ENCODE results near the gene NRIP2. TPM values are rescaled to one million over a fixed set of nuclear protein-coding genes. Genes with fewer than 3 reads are reported as not detected.

NRIP2 gene
- total RNA-seq, 2 experiments from 2014 or later = not detected

- no peaks in the 10 kb centered on the region for H3K4me1 ChIP-seq (ENCODE audit: insufficient read depth, low read length, poor library complexity, severe bottlenecking)
- H3K79me2 ChIP-seq (ENCODE audit: insufficient read depth, low read depth, low read length) = no peaks in the 10 kb centered on the region
- CTCF ChIA-PET (ENCODE audit: unreplicated experiment) = no interaction called here
- no peak overlapping the region for H2AFZ ChIP-seq (ENCODE audit: low read length)
- H3K9me2 ChIP-seq (ENCODE audit: insufficient read depth, low read length) = no peaks in the 10 kb centered on the region
- no peak for DNase-seq (ENCODE audit: low spot score)
- POLR2A ChIA-PET = no interaction called here
- H4K20me1 ChIP-seq (ENCODE audit: insufficient read depth, low read length) = no peaks in the 10 kb centered on the region
- no peak overlapping the region for H3K4me3 ChIP-seq (ENCODE audit: low read depth, low read length, poor library complexity, severe bottlenecking)
- H3K4me2 ChIP-seq (ENCODE audit: low read length) = no peak overlapping the region
- intact Hi-C loops (cut with micrococcal nuclease; ENCODE audit: unreplicated experiment) = no loop called here
- no TSS peak for BruUV-seq (replicated peaks)
- no peak for TF ChIP-seq EZH2phosphoT487 (IDR thresholded peaks at IDR 0.05; ENCODE audit: borderline replicate concordance, low read depth, low read length)
- TF ChIP-seq, protein P1, sequence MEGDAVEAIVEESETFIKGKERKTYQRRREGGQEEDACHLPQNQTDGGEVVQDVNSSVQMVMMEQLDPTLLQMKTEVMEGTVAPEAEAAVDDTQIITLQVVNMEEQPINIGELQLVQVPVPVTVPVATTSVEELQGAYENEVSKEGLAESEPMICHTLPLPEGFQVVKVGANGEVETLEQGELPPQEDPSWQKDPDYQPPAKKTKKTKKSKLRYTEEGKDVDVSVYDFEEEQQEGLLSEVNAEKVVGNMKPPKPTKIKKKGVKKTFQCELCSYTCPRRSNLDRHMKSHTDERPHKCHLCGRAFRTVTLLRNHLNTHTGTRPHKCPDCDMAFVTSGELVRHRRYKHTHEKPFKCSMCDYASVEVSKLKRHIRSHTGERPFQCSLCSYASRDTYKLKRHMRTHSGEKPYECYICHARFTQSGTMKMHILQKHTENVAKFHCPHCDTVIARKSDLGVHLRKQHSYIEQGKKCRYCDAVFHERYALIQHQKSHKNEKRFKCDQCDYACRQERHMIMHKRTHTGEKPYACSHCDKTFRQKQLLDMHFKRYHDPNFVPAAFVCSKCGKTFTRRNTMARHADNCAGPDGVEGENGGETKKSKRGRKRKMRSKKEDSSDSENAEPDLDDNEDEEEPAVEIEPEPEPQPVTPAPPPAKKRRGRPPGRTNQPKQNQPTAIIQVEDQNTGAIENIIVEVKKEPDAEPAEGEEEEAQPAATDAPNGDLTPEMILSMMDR (conservative IDR thresholded peaks at IDR 0.05; ENCODE audit: low read length) = no peak
- peaks cover 56% of the 10 kb centered on the region for H3K36me3 ChIP-seq (ENCODE audit: insufficient read depth, low read length)
- H3K27ac ChIP-seq (ENCODE audit: low read depth, low read length, poor library complexity, severe bottlenecking) = no peak overlapping the region
- H3K9me3 ChIP-seq (ENCODE audit: low read length) = no peaks in the 10 kb centered on the region
These were observed 5.6 kb downstream of the NRIP2 start for GRCh38 chr12:2829275-2829674.

GRCh38 chr12:2826721-2827515 is 7.9 kb downstream of the NRIP2 start:
- H3K9me2 ChIP-seq (ENCODE audit: insufficient read depth, low read length) = no peaks in the 10 kb centered on the region
- H4K20me1 ChIP-seq (ENCODE audit: insufficient read depth, low read length) = no peaks in the 10 kb centered on the region
- no TSS peak for BruUV-seq (replicated peaks)
- H3K36me3 ChIP-seq (ENCODE audit: insufficient read depth, low read length) = peaks cover 80% of the 10 kb centered on the region
- TF ChIP-seq, protein P1 (conservative IDR thresholded peaks at IDR 0.05; ENCODE audit: low read length) = no peak
- TF ChIP-seq EZH2phosphoT487 (IDR thresholded peaks at IDR 0.05; ENCODE audit: borderline replicate concordance, low read depth, low read length) = no peak
- intact Hi-C loops (cut with micrococcal nuclease; ENCODE audit: unreplicated experiment) = no loop called here
- H2AFZ ChIP-seq (ENCODE audit: low read length) = no peak overlapping the region
- no peak overlapping the region for H3K4me3 ChIP-seq (ENCODE audit: low read depth, low read length, poor library complexity, severe bottlenecking)
- H3K4me2 ChIP-seq (ENCODE audit: low read length) = no peak overlapping the region
- H3K27ac ChIP-seq (ENCODE audit: low read depth, low read length, poor library complexity, severe bottlenecking) = no peak overlapping the region
- H3K9me3 ChIP-seq (ENCODE audit: low read length) = no peaks in the 10 kb centered on the region
- no peaks in the 10 kb centered on the region for H3K4me1 ChIP-seq (ENCODE audit: insufficient read depth, low read length, poor library complexity, severe bottlenecking)
- DNase-seq (ENCODE audit: low spot score) = no peak
- CTCF ChIA-PET (ENCODE audit: unreplicated experiment) = no interaction called here
- POLR2A ChIA-PET = no interaction called here
- H3K79me2 ChIP-seq (ENCODE audit: insufficient read depth, low read depth, low read length) = no peaks in the 10 kb centered on the region

- BruUV-seq (replicated peaks) = no TSS peak
- Histone ChIP-seq H3K4me3 (ENCODE audit: low read depth, low read length, poor library complexity, severe bottlenecking) (no peak overlapping the region), H3K79me2 (ENCODE audit: insufficient read depth, low read depth, low read length) (no peaks in the 10 kb centered on the region), H3K9me3 (ENCODE audit: low read length) (no peaks in the 10 kb centered on the region), H3K4me2 (ENCODE audit: low read length) (no peak overlapping the region), H3K36me3 (ENCODE audit: insufficient read depth, low read length) (peaks cover 86% of the 10 kb centered on the region), H2AFZ (ENCODE audit: low read length) (no peak overlapping the region), H3K9me2 (ENCODE audit: insufficient read depth, low read length) (no peaks in the 10 kb centered on the region), H3K27ac (ENCODE audit: low read depth, low read length, poor library complexity, severe bottlenecking) (no peak overlapping the region), H3K4me1 (ENCODE audit: insufficient read depth, low read length, poor library complexity, severe bottlenecking) (no peaks in the 10 kb centered on the region), H4K20me1 (ENCODE audit: insufficient read depth, low read length) (no peaks in the 10 kb centered on the region)
- intact Hi-C loops (cut with micrococcal nuclease; ENCODE audit: unreplicated experiment) = no loop called here
- DNase-seq (ENCODE audit: low spot score) = no peak
- ChIA-PET POLR2A (no interaction called here), CTCF (ENCODE audit: unreplicated experiment) (no interaction called here)
- TF ChIP-seq EZH2phosphoT487 (IDR thresholded peaks at IDR 0.05; ENCODE audit: borderline replicate concordance, low read depth, low read length) = no peak
- TF ChIP-seq, protein P1 (conservative IDR thresholded peaks at IDR 0.05; ENCODE audit: low read length) = no peak
These were observed 8.8 kb downstream of the NRIP2 start for GRCh38 chr12:2826036-2826435.
